ENCODE measurements around the gene GLI1.
"Not testable (repeated sequence)": the region's sequence is repeated elsewhere in the genome, so short reads cannot be mapped to it uniquely, and the experiment has no call there.

The GLI1 gene

GRCh38 chr12:57459750-57460467 lies at the start of gene GLI1:
TSS of gene GLI1 (plus strand) at chr12:57459785. CDS start at chr12:57463692, 3,907 bp downstream.
- peak; percentile 75 for DNase-seq (ENCODE audit: low spot score)

DNA sequence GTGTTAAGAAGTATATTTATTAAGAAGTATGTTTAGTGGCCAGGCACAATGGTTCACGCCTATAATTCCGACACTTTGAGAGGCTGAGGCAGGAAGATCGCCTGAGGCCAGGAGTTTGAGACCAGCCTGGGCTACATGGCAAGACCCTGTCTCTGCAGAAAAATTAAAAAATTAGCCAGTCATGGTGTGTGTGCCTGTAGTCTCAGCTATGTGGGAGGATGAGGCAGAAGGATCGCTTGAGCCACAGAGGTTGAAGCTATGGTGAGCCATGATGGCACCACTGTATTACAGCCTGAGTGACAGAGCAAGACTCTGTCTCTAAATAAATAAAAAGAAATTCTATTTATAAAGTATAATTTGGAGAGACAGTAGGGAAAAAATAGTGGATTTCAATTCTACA lies 49.1 kb upstream of the GLI1 start:
- DNase-seq (ENCODE audit: low spot score), result no peak

DNA sequence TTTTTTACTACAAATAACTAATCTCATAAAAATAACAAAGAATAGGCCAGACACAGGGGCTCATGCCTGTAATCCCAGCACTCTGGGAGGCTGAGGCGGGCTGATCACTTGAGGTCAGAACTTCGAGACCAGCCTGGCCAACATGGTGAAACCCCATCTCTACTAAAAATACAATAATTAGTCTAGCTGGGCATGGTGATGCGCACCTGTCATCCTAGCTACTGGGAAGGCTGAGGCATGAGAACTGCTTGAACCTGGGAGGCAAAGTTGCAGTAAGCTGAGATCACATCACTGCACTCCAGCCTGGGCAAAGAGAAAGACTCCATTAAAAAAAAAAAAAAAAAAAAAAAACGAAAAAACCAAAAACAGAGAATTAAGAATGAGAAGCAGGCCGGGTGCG lies 45.4 kb upstream of the GLI1 start:
- DNase-seq (ENCODE audit: low spot score), result not testable (repeated sequence)

GRCh38 chr12:57415088-57415487 lies 44.5 kb upstream of the GLI1 start:
- no peak for DNase-seq (ENCODE audit: low spot score)

GRCh38 chr12:57416039-57416996 lies 43.3 kb upstream of the GLI1 start:
- DNase-seq (ENCODE audit: low spot score), result no peak

DNA sequence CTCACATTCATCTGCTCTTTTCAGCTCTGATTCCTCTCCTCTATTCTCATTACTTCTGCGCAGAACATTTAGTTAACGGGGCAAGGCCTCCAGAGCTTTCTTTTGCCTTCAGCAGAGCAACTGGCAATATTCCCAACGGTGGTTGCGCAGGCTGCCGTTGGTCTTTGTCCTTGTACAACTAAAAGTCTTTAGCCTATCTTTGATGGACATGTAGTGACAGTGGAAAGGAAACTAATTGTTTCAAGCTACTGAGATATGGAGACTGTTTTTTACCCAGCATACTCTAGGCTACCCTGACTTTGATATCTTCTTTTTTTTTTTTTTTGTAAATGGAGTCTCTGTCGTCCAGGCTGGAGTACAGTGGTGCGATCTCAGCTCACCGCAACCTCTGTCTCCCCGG lies 41.3 kb upstream of the GLI1 start:
- DNase-seq (ENCODE audit: low spot score), result no peak

DNA sequence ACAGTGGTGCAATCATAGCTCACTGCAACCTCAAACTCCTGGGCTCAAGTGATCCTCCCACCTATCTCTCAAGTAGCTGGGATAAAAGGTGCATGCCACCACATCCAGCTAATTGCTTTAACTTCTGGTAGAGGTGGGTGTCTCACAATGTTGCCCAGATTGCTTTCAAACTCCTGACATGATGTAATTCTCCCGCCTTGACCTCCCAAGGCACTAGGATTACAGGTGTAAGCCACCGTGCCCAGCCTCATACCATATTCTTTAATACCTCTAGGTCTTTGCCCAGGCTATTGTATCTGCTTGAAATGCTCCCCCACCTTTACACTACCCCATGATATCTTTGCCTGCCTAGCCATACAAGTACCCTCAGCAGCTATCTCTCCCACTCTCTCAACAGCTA lies 40.1 kb upstream of the GLI1 start:
- no peak for DNase-seq (ENCODE audit: low spot score)

DNA sequence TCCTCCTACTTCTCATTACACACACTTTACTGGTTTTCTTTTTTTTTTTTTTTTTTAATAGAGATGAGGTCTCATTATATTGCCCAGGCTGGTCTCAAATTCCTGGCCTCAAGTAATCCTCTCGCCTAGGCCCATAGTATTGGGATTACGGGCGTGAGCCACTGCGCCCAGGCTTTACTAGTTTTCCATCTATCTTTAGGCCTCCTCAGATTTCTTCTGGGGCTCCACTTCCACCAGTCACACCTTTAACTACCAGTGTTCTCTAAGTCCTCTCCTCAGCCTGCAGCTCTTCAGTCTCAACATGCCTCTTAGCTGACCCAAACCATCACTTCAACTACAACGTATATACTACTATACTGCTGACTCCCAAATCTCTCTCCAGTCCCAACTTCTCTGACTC lies 39.1 kb upstream of the GLI1 start:
- DNase-seq (ENCODE audit: low spot score), result no peak

DNA sequence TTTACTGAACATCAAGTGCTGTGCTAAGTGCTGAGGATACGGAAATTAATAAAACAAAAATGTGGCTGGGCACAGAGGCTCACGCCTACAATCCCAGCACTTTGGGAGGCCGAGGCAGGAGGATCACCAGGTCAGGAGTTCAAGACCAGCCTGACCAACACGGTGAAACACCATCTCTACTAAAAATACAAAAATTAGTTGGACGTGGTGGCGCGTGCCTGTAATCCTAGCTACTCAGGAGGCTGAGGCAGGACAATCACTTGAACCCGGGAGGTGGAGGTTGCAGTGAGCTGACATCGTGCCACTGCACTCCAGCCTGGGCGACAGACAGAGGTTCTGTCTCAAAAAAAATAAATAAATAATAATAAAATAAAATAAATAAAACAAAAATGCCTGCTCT lies 32.6 kb upstream of the GLI1 start:
- not testable (repeated sequence) for DNase-seq (ENCODE audit: low spot score)

DNA sequence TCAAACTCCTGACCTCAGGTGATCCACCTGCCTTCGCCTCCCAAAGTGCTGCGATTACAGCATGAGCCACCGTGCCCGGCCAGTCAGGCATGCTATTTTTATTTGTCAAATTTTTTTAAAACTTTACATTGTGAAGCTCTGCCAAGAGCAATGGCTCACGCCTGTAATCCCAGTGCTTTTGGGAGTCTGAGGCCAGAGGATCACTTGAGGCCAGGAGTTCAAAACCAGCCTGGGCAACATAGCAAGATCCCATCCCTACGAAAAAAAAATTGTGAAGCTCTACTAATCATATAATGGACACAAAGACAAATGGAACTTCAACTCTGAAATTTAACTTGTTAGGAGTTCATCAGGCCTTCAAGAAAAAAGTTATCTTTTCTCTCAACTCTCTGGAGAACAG lies 30.6 kb upstream of the GLI1 start:
- DNase-seq (ENCODE audit: low spot score), result no peak

DNA sequence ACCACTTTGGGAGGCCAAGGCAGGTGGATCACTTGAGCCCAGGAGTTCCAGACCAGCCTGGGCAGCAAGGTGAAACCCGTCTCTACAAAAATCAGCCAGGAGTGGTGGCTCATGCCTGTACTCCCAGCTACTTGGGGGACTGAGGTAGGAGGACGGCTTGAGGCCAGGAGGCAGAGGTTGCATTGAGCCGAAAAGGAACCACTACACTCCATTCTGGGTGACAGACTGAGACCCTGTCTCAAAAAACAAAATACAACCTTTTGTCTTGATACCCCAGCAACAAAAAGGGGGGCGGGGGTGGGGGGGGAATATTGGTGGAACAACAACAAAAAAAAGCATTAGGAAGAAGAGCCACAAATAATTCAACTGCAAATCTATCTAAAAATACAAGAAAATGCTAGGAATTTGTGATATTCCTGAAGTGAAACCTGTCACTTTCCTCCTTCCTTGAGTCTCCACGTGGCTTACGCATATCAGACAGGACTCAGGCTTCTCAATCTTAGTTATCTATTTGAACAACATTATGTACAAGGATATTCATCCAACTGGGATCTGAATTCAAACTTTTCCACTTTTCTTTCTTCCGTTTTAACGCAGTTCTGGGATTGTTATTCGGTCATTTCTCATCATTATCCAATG lies 30.0 kb upstream of the GLI1 start:
- no peak for DNase-seq (ENCODE audit: low spot score)

DNA sequence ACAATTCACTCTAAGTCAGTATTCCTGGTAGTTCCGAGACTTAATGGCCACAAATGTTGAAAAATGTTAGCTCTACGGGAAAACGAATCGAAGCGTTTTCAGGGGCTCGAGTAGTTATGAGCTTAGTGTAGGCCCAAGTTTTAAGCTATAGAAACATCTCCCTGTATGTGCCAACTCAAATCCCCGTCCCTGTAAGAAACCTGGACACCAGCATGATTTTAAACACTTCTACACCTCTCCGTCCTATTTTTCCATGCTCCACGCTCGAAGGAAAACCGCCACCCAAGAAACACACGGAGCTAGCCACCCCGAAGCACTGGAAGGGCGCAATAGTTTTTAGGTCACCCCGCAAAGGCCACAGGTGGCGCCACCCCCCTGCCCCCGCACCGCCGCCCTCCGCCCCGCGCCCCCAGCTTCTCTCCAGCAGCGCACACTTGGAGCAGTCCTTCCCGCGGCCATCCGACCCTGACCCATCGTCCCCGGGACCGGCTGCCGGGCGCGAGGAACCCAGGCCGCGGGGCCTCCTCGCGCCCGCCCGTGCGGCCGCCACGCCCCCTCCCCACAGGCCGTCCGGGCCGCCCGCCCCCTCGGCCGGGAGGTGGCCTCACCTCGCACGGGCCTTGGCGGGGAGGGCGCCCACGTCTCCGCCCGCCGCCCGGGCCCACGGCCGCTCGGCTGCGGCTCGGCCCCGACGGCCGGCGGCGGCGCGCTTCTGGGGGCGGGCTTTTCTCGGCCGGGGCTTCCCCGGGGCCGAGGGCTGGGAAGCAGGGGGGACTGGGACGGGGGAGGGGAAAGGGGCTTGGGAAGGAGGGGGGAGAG lies 29.3 kb upstream of the GLI1 start:
- DNase-seq (ENCODE audit: low spot score), result no peak

DNA sequence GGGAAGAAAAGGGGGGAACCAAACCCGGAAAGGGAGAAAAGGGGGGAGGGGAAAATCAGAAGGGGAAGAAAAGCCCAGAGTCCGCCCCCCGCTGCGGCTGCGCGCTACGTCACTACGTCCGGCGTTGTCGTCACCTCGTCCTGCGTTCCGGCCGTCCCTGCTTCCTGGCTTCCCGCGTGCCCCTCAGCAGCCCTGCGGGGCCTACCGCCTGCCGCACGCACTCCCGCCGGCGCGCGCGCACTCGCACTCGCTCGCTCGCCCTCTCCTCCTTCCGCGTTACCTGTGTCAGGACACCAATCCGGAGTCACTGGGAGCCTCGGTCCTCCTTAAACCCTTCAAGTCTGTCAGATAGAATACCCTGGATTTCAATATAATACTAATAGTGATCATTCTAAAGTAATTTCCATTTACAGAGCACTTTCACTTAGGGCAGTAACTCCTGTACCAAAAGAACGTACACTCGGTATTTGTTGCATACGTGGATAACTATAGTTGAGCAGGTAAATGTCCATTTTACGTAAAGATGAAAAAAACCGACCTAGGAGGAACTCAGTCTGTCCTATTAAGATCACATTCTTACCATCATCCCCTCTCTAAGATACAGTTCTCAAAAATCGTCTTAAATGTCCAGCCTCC lies 28.5 kb upstream of the GLI1 start, which contains the start of gene R3HDM2:
Gene R3HDM2 (minus strand): TSS at position 113 of the 636 bp plus-strand sequence. CDS start 120,615 bp downstream, outside the sequence.
- DNase-seq (ENCODE audit: low spot score), result peak; percentile 96

- no peak for DNase-seq (ENCODE audit: low spot score)
Observed at GRCh38 chr12:57431654-57432188, 27.9 kb upstream of the GLI1 start.

DNA sequence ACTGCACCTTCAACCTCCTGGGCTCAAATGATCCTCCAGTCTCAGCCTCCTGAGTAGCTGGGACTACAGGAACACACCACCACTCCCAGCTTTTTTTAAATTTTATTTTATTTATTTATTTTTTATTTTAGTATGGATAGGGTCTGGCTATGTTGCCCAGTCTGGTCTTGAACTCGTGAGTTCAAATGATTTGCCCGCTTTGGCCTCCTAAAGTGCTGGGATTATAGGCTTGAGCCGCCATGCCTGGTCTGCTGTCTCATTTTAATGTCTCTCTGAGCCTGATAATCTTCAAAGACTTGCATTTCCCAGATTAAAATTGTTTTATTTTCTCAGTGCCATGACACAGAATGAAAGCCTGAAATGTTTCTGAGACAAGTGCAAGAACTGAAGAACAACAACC lies 26.2 kb upstream of the GLI1 start:
- DNase-seq (ENCODE audit: low spot score), result no peak

DNA sequence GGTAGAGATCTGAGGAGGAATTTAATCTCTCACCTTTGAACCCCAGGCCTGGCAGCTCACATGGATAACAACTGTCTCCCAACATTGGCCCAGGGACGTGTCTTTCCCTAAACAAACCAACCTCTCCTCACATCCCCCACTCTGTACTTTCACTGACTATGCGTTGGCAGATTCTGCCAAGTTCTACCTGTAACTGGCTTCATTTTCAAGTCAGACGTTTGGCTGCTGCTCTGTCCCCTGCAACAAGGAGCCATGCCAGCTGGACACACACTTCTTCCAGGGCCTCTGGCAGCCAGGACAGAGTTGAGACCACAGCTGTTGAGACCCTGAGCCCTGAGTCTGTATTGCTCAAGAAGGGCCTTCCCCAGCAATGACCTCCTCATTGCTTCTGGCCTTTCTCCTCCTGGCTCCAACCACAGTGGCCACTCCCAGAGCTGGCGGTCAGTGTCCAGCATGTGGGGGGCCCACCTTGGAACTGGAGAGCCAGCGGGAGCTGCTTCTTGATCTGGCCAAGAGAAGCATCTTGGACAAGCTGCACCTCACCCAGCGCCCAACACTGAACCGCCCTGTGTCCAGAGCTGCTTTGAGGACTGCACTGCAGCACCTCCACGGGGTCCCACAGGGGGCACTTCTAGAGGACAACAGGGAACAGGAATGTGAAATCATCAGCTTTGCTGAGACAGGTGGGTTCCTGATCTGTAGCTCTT lies 24.9 kb upstream of the GLI1 start, which contains the start of gene INHBC:
Gene INHBC (plus strand): TSS at position 268 of the 707 bp plus-strand sequence. CDS start 103 bp downstream, at position 371.
- DNase-seq (ENCODE audit: low spot score), result no peak

DNA sequence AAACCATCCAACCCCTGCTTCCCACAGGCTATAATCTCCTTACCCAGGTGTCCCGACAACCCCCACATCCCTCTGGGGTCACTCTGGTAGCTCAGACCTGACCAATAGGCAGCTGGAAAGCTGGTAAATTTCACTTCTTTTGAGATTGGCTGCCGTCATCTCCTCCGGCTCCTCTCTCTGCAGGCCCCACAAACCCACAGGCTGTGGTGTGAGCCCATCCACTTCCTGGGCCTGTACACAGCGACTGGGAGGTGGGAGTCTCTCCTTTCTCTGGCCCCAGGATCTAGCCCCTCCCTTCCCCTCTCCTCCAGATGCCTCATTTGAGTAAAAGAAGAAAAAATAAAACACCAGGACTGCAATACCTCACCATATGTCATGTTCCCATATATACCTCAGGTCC lies 24.3 kb upstream of the GLI1 start:
- DNase-seq (ENCODE audit: low spot score), result no peak

DNA sequence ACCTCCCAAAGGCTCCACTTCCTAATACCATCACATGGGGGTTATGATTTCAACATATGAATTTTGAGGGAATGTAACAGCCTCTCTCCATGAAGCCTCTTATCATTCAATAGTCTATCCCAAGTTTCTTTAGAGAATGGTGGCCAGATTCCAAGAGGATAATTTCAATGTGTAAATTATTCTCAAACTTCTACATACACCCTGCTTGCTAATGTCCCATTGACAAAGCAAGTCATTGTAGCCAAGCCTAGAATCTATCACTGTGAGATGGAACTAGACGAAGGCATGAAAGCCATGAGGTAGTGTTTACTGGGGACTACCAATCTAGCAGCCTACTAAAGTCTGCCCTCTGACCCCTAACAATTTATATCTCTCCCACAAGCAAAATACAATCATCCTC lies 21.2 kb upstream of the GLI1 start:
- no peak for DNase-seq (ENCODE audit: low spot score)

DNA sequence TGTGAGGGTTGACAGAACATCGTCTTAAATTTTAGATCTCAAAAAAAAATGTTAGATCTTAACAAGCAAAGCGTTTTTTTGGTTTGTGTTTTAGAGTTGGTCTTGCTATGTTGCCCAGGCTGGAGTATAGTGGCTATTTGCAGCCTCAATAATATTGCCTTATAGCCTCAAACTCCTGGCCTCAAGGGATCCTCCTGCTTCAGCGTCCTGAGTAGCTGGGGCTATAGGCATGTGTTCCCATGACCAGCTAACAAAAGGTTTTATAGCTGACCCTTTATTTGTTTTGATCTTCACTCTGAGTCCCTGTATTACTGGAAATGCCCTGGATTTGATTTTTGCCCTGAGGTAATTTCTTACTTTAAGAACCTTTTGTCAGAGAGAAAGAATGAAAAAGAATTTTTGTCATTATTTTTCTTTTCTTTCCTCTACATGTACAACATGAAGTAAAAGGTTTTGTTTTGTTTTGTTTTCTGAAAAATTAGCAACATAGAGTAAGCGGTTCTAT lies 19.8 kb upstream of the GLI1 start:
- no peak for DNase-seq (ENCODE audit: low spot score)

DNA sequence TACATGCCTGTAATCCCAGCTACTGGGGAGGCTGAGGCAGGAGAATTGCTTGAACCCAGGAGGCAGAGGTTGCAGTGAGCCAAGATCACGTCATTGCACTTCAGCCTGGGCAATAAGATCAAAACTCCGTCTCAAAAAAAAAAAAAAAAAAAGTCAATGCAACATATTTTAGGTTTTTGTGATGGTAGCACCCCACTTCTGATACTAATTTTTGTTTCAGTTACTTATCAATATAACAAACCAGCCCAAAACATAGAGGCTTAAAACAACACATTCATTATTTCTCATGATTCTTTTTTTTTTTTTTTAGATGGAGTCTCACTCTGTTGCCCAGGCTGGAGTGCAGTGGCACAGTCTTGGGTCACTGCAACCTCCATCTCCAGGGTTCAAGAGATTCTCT lies 18.2 kb upstream of the GLI1 start:
- DNase-seq (ENCODE audit: low spot score), result not testable (repeated sequence)

Measured in HuH-7 (cell line).